Measurements from ENCODE around the gene REPIN1.

DNA sequence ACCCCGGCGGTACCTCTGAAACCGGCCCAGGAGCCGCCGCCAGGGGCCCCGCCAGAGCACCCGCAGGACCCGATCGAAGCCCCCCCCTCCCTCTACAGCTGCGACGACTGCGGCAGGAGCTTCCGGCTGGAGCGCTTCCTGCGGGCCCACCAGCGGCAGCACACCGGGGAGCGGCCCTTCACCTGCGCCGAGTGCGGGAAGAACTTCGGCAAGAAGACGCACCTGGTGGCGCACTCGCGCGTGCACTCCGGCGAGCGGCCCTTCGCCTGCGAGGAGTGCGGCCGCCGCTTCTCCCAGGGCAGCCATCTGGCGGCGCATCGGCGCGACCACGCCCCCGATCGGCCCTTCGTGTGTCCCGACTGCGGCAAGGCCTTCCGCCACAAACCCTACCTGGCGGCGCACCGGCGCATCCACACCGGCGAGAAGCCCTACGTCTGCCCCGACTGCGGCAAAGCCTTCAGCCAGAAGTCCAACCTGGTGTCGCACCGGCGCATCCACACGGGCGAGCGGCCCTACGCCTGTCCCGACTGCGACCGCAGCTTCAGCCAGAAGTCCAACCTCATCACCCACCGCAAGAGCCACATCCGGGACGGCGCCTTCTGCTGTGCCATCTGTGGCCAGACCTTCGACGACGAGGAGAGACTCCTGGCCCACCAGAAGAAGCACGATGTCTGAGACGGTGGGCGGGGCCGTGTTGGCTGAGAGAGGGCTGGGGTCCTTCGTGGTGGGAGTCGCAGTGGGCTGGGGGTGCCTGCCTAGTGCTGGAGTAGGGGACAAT, 3.8 kb downstream of the REPIN1 start:
- TF ChIP-seq, protein P1, sequence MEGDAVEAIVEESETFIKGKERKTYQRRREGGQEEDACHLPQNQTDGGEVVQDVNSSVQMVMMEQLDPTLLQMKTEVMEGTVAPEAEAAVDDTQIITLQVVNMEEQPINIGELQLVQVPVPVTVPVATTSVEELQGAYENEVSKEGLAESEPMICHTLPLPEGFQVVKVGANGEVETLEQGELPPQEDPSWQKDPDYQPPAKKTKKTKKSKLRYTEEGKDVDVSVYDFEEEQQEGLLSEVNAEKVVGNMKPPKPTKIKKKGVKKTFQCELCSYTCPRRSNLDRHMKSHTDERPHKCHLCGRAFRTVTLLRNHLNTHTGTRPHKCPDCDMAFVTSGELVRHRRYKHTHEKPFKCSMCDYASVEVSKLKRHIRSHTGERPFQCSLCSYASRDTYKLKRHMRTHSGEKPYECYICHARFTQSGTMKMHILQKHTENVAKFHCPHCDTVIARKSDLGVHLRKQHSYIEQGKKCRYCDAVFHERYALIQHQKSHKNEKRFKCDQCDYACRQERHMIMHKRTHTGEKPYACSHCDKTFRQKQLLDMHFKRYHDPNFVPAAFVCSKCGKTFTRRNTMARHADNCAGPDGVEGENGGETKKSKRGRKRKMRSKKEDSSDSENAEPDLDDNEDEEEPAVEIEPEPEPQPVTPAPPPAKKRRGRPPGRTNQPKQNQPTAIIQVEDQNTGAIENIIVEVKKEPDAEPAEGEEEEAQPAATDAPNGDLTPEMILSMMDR (conservative IDR thresholded peaks at IDR 0.05; ENCODE audit: low read depth, low read length), result no peak
- no peak for TF ChIP-seq EZH2 (IDR thresholded peaks at IDR 0.05; ENCODE audit: low read length, unreplicated experiment)
- no peak for TF ChIP-seq EZH2phosphoT487 (IDR thresholded peaks at IDR 0.05; ENCODE audit: borderline replicate concordance, low read length)
